ENCODE measurements around the gene MSL3B.

DNA sequence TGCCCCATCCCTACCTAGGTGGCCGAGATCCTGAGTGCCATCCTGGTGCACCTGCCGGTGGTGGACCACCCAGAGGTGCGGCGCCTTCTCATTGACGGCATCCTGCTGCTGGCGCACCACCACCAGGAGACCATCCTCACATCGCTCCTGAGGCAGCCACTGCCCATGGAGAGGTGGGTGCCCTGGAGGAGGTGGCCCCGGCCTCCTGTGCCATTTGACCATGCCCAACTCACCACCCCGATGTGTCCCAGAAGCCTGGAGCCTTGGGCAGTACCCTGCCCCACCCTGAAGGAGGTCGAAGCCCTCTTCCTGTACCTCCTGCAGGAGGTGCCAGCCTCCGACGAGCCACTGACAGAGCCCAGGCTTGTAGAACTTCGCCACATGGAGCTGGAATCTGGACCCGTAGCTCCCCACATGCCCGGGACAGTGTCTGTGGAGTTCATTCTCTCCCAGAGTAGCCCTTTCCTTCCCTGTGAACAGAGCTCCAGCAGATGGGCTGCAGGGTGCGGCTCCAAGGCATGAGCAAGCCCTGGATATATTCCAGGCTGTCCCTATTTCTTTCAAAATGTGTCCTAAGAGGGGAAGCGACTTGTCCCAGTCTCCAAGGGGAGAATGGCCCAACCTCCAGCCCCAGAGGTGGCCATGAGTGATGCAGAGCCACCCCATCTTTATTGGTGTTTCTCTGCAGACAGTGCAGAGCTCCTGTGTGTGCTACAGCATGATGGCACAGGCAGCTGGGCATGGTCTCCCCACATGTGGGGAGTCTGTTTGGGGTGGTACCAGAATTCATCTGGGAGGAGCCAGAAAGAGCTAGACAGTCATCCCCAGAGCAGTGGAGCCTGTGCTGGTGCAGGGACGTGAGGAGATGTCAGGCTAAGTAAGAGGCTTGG lies 48.1 kb downstream of the MSL3B start:
- TF ChIP-seq POLR2A (IDR thresholded peaks at IDR 0.05) = no peak
- TF ChIP-seq, protein P1, sequence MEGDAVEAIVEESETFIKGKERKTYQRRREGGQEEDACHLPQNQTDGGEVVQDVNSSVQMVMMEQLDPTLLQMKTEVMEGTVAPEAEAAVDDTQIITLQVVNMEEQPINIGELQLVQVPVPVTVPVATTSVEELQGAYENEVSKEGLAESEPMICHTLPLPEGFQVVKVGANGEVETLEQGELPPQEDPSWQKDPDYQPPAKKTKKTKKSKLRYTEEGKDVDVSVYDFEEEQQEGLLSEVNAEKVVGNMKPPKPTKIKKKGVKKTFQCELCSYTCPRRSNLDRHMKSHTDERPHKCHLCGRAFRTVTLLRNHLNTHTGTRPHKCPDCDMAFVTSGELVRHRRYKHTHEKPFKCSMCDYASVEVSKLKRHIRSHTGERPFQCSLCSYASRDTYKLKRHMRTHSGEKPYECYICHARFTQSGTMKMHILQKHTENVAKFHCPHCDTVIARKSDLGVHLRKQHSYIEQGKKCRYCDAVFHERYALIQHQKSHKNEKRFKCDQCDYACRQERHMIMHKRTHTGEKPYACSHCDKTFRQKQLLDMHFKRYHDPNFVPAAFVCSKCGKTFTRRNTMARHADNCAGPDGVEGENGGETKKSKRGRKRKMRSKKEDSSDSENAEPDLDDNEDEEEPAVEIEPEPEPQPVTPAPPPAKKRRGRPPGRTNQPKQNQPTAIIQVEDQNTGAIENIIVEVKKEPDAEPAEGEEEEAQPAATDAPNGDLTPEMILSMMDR (IDR thresholded peaks at IDR 0.05) = no peak

All from right lobe of liver (tissue), 4 donors.